HepG2 (cell line): ENCODE measurements around the gene JAG1. TPM values are rescaled to one million over a fixed set of nuclear protein-coding genes. Genes with fewer than 3 reads are reported as not detected.

Source experiments
- CHD4 ChIP-seq: fragments of 200-600 bp; sonication (generic); IDR thresholded peaks from 2 replicates; pipeline ENCODE4 v1.7.0; 2017; ENCODE audit warnings: mild to moderate bottlenecking, low read length, borderline replicate concordance
- ETV6 ChIP-seq: sonication (generic); formaldehyde crosslinking; conservative IDR thresholded peaks from 2 replicates; pipeline ENCODE4 v1.4.0; 2020; ENCODE audit warnings: missing genetic modification reagents
- RBAK ChIP-seq: sonication (generic); formaldehyde crosslinking; IDR thresholded peaks from 2 replicates; pipeline ENCODE4 v1.5.1; 2020; ENCODE audit warnings: mild to moderate bottlenecking, missing genetic modification reagents
- RFX5 ChIP-seq: IDR thresholded peaks from 2 replicates; pipeline ENCODE4 v1.6.1; 2011; ENCODE audit warnings: low read depth, low read length, improper control_type of control experiment
- SATB2 ChIP-seq: sonication (generic); formaldehyde crosslinking; IDR thresholded peaks from 2 replicates; pipeline ENCODE4 v1.5.0; 2020; ENCODE audit warnings: missing genetic modification reagents
- SIX1 ChIP-seq: sonication (generic); formaldehyde crosslinking; IDR thresholded peaks from 2 replicates; pipeline ENCODE4 v1.4.0; 2020; ENCODE audit warnings: missing genetic modification reagents, borderline replicate concordance
- ZC3H4 ChIP-seq: sonication (generic); formaldehyde crosslinking; IDR thresholded peaks from 2 replicates; pipeline ENCODE4 v1.4.0; 2020; ENCODE audit warnings: missing genetic modification reagents, borderline replicate concordance
- ZIK1 ChIP-seq: sonication (generic); formaldehyde crosslinking; IDR thresholded peaks from 2 replicates; pipeline ENCODE4 v1.5.0; 2020; ENCODE audit warnings: mild to moderate bottlenecking, low read depth, missing genetic modification reagents, borderline replicate concordance
- ZNF234 ChIP-seq: sonication (generic); formaldehyde crosslinking; conservative IDR thresholded peaks from 2 replicates; pipeline ENCODE4 v1.5.1; 2020; ENCODE audit warnings: mild to moderate bottlenecking, missing genetic modification reagents
- ZNF34 ChIP-seq: sonication (generic); formaldehyde crosslinking; IDR thresholded peaks from 2 replicates; pipeline ENCODE4 v1.4.0; 2020; ENCODE audit warnings: mild to moderate bottlenecking, missing genetic modification reagents, borderline replicate concordance
- ZNF772 ChIP-seq: sonication (generic); formaldehyde crosslinking; IDR thresholded peaks from 2 replicates; pipeline ENCODE4 v1.5.0; 2020; ENCODE audit warnings: mild to moderate bottlenecking, missing genetic modification reagents
- polyA plus RNA-seq, 8 experiments: library from polyadenylated mRNA; depleted of rRNA in 3 of 8; stranded (reverse) in 7 of 8; unstranded in 1 of 8; fragments of >200 nt; fragmentation: Illumina TruSeq in 4 of 8; extraction: Trizol in 4 of 8; gene quantifications; 2 replicates each; pipeline versions ENCODE4 v1.2.1 to v1.2.3, GENCODE V29; 2011 to 2016; ENCODE audit warnings: low read depth in 4 of 8, missing spikeins in 1 of 8, mixed read lengths in 1 of 8; ENCODE audit not compliant: insufficient read depth in 1 of 8
- total RNA-seq, 5 experiments: library from RNA; depleted of rRNA; stranded (reverse); fragments of >200 nt; fragmentation: Illumina TruSeq; extraction: Trizol; gene quantifications; 2 replicates each; pipeline ENCODE4 v1.2.3, GENCODE V29; 2016; ENCODE audit warnings: low read depth in 1 of 5
- TF ChIP-seq, protein P1 (sequence below): sonication (generic); formaldehyde crosslinking; IDR thresholded peaks from 2 replicates; pipeline ENCODE4 v1.4.0; 2020; ENCODE audit warnings: mild to moderate bottlenecking, missing genetic modification reagents
- TF ChIP-seq, protein P2 (sequence below): sonication (generic); formaldehyde crosslinking; IDR thresholded peaks from 2 replicates; pipeline ENCODE4 v1.4.0; 2020; ENCODE audit warnings: missing genetic modification reagents
- TF ChIP-seq, protein P3 (sequence below): sonication (generic); formaldehyde crosslinking; IDR thresholded peaks from 2 replicates; pipeline ENCODE4 v1.4.0; 2020; ENCODE audit warnings: mild to moderate bottlenecking, missing genetic modification reagents
- TF ChIP-seq, protein P4 (sequence below): sonication (generic); formaldehyde crosslinking; IDR thresholded peaks from 2 replicates; pipeline ENCODE4 v1.5.0; 2020; ENCODE audit warnings: missing genetic modification reagents
- TF ChIP-seq, protein P5 (sequence below): sonication (generic); formaldehyde crosslinking; IDR thresholded peaks from 2 replicates; pipeline ENCODE4 v1.5.0; 2020; ENCODE audit warnings: mild to moderate bottlenecking, missing genetic modification reagents
- TF ChIP-seq, protein P6 (sequence below): sonication (generic); formaldehyde crosslinking; IDR thresholded peaks from 2 replicates; pipeline ENCODE4 v1.5.0; 2020; ENCODE audit warnings: mild to moderate bottlenecking, missing genetic modification reagents

JAG1 gene
- total and polyA plus RNA-seq, 2 of the 13 experiments (the other 11 are each of a cell fraction or from before 2014, with no cell fraction given) = 47.1 to 56.3 TPM

DNA sequence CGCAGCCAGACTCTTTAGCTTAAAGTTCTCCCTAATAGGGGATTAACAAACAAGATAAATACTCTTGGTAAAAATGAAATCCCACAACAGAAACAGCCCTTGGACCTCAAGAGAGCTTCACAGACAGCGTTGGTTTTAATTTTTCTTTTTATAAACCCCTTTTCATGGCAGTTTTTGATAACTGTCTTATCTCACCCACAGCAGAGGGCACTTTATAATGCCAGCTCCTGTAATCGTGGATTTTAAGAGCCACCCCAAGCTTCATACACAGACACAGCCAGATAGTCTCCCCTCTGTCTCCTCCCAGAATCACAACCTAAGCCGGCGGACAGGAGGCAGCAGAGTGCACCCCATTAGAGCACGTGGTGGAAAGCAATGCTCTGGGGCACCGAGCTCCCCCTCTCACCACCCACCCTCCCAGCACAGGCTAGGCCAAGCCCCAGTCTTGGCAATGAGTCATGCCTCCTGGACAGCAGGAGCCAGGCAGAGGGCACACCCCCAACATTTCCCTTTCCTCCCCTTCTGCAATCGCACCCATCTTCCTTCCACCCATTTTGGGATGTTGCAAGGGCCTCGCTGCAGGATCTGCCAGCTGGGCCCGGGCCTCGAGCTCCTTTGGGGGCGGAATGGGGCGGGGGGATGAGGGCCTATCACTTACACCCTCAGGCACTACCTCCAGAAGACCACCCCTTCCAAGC, 2.4 kb downstream of the JAG1 start (continued):
- TF ChIP-seq, protein P1, sequence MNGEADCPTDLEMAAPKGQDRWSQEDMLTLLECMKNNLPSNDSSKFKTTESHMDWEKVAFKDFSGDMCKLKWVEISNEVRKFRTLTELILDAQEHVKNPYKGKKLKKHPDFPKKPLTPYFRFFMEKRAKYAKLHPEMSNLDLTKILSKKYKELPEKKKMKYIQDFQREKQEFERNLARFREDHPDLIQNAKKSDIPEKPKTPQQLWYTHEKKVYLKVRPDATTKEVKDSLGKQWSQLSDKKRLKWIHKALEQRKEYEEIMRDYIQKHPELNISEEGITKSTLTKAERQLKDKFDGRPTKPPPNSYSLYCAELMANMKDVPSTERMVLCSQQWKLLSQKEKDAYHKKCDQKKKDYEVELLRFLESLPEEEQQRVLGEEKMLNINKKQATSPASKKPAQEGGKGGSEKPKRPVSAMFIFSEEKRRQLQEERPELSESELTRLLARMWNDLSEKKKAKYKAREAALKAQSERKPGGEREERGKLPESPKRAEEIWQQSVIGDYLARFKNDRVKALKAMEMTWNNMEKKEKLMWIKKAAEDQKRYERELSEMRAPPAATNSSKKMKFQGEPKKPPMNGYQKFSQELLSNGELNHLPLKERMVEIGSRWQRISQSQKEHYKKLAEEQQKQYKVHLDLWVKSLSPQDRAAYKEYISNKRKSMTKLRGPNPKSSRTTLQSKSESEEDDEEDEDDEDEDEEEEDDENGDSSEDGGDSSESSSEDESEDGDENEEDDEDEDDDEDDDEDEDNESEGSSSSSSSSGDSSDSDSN (CRISPR knock-in tag) = peak; percentile 46; the same call in 1 of the 2 replicates
- TF ChIP-seq ZNF234 (CRISPR knock-in tag) = no peak
- TF ChIP-seq, protein P2, sequence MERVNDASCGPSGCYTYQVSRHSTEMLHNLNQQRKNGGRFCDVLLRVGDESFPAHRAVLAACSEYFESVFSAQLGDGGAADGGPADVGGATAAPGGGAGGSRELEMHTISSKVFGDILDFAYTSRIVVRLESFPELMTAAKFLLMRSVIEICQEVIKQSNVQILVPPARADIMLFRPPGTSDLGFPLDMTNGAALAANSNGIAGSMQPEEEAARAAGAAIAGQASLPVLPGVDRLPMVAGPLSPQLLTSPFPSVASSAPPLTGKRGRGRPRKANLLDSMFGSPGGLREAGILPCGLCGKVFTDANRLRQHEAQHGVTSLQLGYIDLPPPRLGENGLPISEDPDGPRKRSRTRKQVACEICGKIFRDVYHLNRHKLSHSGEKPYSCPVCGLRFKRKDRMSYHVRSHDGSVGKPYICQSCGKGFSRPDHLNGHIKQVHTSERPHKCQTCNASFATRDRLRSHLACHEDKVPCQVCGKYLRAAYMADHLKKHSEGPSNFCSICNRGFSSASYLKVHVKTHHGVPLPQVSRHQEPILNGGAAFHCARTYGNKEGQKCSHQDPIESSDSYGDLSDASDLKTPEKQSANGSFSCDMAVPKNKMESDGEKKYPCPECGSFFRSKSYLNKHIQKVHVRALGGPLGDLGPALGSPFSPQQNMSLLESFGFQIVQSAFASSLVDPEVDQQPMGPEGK (CRISPR knock-in tag) = peak; percentile 47; the same call in 1 of the 2 replicates
- TF ChIP-seq ZC3H4 (CRISPR knock-in tag) = 0 out of 2 replicates have a peak, but pooled peaks have one; percentile 57
- TF ChIP-seq, protein P3, sequence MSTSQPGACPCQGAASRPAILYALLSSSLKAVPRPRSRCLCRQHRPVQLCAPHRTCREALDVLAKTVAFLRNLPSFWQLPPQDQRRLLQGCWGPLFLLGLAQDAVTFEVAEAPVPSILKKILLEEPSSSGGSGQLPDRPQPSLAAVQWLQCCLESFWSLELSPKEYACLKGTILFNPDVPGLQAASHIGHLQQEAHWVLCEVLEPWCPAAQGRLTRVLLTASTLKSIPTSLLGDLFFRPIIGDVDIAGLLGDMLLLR = peak; percentile 57
- no peak; the same call in 1 of the 2 replicates for TF ChIP-seq ZIK1 (CRISPR knock-in tag)
- no peak for TF ChIP-seq SATB2 (CRISPR knock-in tag)
- TF ChIP-seq ZNF34 = no peak
- TF ChIP-seq, protein P4, sequence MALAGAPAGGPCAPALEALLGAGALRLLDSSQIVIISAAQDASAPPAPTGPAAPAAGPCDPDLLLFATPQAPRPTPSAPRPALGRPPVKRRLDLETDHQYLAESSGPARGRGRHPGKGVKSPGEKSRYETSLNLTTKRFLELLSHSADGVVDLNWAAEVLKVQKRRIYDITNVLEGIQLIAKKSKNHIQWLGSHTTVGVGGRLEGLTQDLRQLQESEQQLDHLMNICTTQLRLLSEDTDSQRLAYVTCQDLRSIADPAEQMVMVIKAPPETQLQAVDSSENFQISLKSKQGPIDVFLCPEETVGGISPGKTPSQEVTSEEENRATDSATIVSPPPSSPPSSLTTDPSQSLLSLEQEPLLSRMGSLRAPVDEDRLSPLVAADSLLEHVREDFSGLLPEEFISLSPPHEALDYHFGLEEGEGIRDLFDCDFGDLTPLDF (CRISPR knock-in tag) = no peak
- TF ChIP-seq ZNF772 (CRISPR knock-in tag) = peak; percentile 59
- no peak for TF ChIP-seq RBAK (CRISPR knock-in tag)
- TF ChIP-seq, protein P5, sequence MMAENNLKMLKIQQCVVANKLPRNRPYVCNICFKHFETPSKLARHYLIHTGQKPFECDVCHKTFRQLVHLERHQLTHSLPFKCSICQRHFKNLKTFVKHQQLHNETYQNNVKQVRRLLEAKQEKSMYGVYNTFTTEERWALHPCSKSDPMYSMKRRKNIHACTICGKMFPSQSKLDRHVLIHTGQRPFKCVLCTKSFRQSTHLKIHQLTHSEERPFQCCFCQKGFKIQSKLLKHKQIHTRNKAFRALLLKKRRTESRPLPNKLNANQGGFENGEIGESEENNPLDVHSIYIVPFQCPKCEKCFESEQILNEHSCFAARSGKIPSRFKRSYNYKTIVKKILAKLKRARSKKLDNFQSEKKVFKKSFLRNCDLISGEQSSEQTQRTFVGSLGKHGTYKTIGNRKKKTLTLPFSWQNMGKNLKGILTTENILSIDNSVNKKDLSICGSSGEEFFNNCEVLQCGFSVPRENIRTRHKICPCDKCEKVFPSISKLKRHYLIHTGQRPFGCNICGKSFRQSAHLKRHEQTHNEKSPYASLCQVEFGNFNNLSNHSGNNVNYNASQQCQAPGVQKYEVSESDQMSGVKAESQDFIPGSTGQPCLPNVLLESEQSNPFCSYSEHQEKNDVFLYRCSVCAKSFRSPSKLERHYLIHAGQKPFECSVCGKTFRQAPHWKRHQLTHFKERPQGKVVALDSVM (CRISPR knock-in tag) = no peak
- TF ChIP-seq RFX5 = no peak
- TF ChIP-seq SIX1 = no peak
- TF ChIP-seq, protein P6, sequence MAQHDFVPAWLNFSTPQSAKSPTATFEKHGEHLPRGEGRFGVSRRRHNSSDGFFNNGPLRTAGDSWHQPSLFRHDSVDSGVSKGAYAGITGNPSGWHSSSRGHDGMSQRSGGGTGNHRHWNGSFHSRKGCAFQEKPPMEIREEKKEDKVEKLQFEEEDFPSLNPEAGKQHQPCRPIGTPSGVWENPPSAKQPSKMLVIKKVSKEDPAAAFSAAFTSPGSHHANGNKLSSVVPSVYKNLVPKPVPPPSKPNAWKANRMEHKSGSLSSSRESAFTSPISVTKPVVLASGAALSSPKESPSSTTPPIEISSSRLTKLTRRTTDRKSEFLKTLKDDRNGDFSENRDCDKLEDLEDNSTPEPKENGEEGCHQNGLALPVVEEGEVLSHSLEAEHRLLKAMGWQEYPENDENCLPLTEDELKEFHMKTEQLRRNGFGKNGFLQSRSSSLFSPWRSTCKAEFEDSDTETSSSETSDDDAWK (CRISPR knock-in tag) = no peak
- TF ChIP-seq ETV6 (CRISPR knock-in tag) = no peak
- no peak; the same call in 1 of the 2 replicates for TF ChIP-seq CHD4
